ENCODE results near the gene GRSF1.
"Not testable (repeated sequence)": the region's sequence is repeated elsewhere in the genome, so short reads cannot be mapped to it uniquely, and the experiment has no call there.

Gene GRSF1

GRCh38 chr4:70839589-70840093 is at the start of gene GRSF1:
GRSF1 (minus strand) TSS chr4:70839890; CDS start chr4:70839827, 63 bp downstream.
- peak; percentile 35 for DNase-seq

- no peak for DNase-seq
Measured at GRCh38 chr4:70885174-70885573, 45.5 kb upstream of the GRSF1 start.

GRCh38 chr4:70880739-70881138 is 41.0 kb upstream of the GRSF1 start:
- DNase-seq = no peak

GRCh38 chr4:70877556-70877955 is 37.9 kb upstream of the GRSF1 start:
- no peak for DNase-seq

- no peak for DNase-seq
Measured at GRCh38 chr4:70874268-70875156, 34.8 kb upstream of the GRSF1 start.

GRCh38 chr4:70873216-70873615 is 33.5 kb upstream of the GRSF1 start:
- DNase-seq = no peak

- DNase-seq = no peak
Measured at GRCh38 chr4:70868778-70869177, 29.1 kb upstream of the GRSF1 start.

GRCh38 chr4:70863099-70863790 is 23.6 kb upstream of the GRSF1 start:
- no peak for DNase-seq

GRCh38 chr4:70859066-70859465 is 19.4 kb upstream of the GRSF1 start:
- DNase-seq = no peak

GRCh38 chr4:70858454-70858853 is 18.8 kb upstream of the GRSF1 start:
- DNase-seq = no peak

GRCh38 chr4:70855464-70855863 is 15.8 kb upstream of the GRSF1 start:
- no peak for DNase-seq

- DNase-seq = no peak
Measured at GRCh38 chr4:70849291-70849690, 9.6 kb upstream of the GRSF1 start.

- no peak for DNase-seq
Measured at GRCh38 chr4:70844180-70844579, 4.5 kb upstream of the GRSF1 start.

- DNase-seq = no peak
Measured at GRCh38 chr4:70842761-70843435, 3.2 kb upstream of the GRSF1 start.

- no peak for DNase-seq
Measured at GRCh38 chr4:70841951-70842350, 2.3 kb upstream of the GRSF1 start.

- DNase-seq = no peak
Measured at GRCh38 chr4:70841211-70841610, 1.5 kb upstream of the GRSF1 start.

- not testable (repeated sequence) for DNase-seq
Measured at GRCh38 chr4:70840631-70841030, 941 bp upstream of the GRSF1 start.

GRCh38 chr4:70840137-70840536 is 447 bp upstream of the GRSF1 start:
- DNase-seq = not testable (repeated sequence)

GRCh38 chr4:70838666-70839588 is 763 bp downstream of the GRSF1 start:
- peak; percentile 14 for DNase-seq

- DNase-seq = no peak
Measured at GRCh38 chr4:70838204-70838603, 1.5 kb downstream of the GRSF1 start.

GRCh38 chr4:70836081-70836480 is 3.6 kb downstream of the GRSF1 start:
- DNase-seq = no peak

- DNase-seq = no peak
Measured at GRCh38 chr4:70833675-70834074, 6.0 kb downstream of the GRSF1 start.

All from NCI-H1694 treated with DMSO at 0.1 percent for 48 hours (cell line).